GM23338 (cell line): ENCODE data around the gene KISS1. TPM values are rescaled to one million over a fixed set of nuclear protein-coding genes. Genes with fewer than 3 reads are reported as not detected.

ENCODE experiments used
- ATAC-seq: fragments of 200-7000 bp; cut with Tn5 transposase; 3 replicates; pipeline ENCODE4 v1.9.1; 2020
- DNase-seq: peaks from one replicate; pipeline ENCODE4 v3.0.0-alpha.2; 2015; ENCODE audit warnings: low spot score
- H2AFZ ChIP-seq: fragments of 200-600 bp; sonication (generic); 2 replicates; pipeline ENCODE4 v1.8.0; 2016; ENCODE audit warnings: antibody characterized with exemption, mild to moderate bottlenecking, moderate library complexity
- H3F3A ChIP-seq: fragments of 200-600 bp; sonication (generic); replicated peaks from 2 replicates; pipeline ENCODE4 v1.8.0; 2017; ENCODE audit warnings: antibody characterized with exemption, mixed run types, low read depth
- H3K27ac ChIP-seq: fragments of 200-600 bp; sonication (generic); 2 replicates; pipeline ENCODE4 v1.6.1; 2016; ENCODE audit warnings: low read depth
- H3K27me3 ChIP-seq: fragments of 200-600 bp; sonication (generic); 2 replicates; pipeline ENCODE4 v1.8.0; 2016; ENCODE audit warnings: mild to moderate bottlenecking, mixed run types, moderate library complexity; ENCODE audit not compliant: insufficient read depth
- H3K36me3 ChIP-seq: fragments of 200-600 bp; sonication (generic); 2 replicates; pipeline ENCODE4 v1.8.0; 2016; ENCODE audit warnings: mild to moderate bottlenecking; ENCODE audit not compliant: insufficient read depth
- H3K4me1 ChIP-seq: fragments of 200-600 bp; sonication (generic); 2 replicates; pipeline ENCODE4 v1.8.0; 2016; ENCODE audit warnings: mild to moderate bottlenecking, moderate library complexity; ENCODE audit not compliant: insufficient read depth
- H3K4me2 ChIP-seq: fragments of 200-600 bp; sonication (generic); 2 replicates; pipeline ENCODE4 v1.7.1; 2017; ENCODE audit warnings: mixed run types
- H3K4me3 ChIP-seq: fragments of 200-600 bp; sonication (generic); 2 replicates; pipeline ENCODE4 v1.6.1; 2016; ENCODE audit warnings: mixed run types
- H3K79me2 ChIP-seq: fragments of 200-600 bp; sonication (generic); replicated peaks from 2 replicates; pipeline ENCODE4 v1.8.0; 2017; ENCODE audit warnings: mild to moderate bottlenecking; ENCODE audit not compliant: insufficient read depth
- H3K9me2 ChIP-seq: fragments of 200-600 bp; sonication (generic); 2 replicates; pipeline ENCODE4 v1.8.0; 2017; ENCODE audit not compliant: insufficient read depth
- H4K20me1 ChIP-seq: fragments of 200-600 bp; sonication (generic); replicated peaks from 2 replicates; pipeline ENCODE4 v1.8.0; 2017; ENCODE audit warnings: mild to moderate bottlenecking; ENCODE audit not compliant: insufficient read depth
- H3K27ac Mint-ChIP-seq: 2 replicates; pipeline ENCODE4 v1.8.0; 2020; ENCODE audit warnings: inconsistent platforms, mild to moderate bottlenecking, moderate library complexity, mixed read lengths
- H3K27me3 Mint-ChIP-seq: 3 replicates; pipeline ENCODE4 v1.8.0; 2022; ENCODE audit warnings: low read depth, mild to moderate bottlenecking, moderate library complexity, mixed read lengths, inconsistent platforms; ENCODE audit not compliant: insufficient read depth, poor library complexity
- H3K36me3 Mint-ChIP-seq: 3 replicates; pipeline ENCODE4 v1.8.0; 2021; ENCODE audit warnings: low read depth, mild to moderate bottlenecking, inconsistent platforms, moderate library complexity, mixed read lengths
- H3K4me1 Mint-ChIP-seq: 3 replicates; pipeline ENCODE4 v1.8.0; 2020; ENCODE audit warnings: mild to moderate bottlenecking, inconsistent platforms, mixed read lengths
- H3K4me3 Mint-ChIP-seq: 3 replicates; pipeline ENCODE4 v1.8.0; 2021; ENCODE audit warnings: moderate library complexity, mild to moderate bottlenecking, inconsistent platforms, mixed read lengths
- H3K9me3 Mint-ChIP-seq: 3 replicates; pipeline ENCODE4 v1.8.0; 2020; ENCODE audit warnings: moderate library complexity, mild to moderate bottlenecking, inconsistent platforms, mixed read lengths
- CREB1 ChIP-seq: fragments of 250-450 bp; sonication (Bioruptor Pico); IDR thresholded peaks from 2 replicates; pipeline ENCODE4 v1.5.0; 2020; ENCODE audit warnings: low read depth, mild to moderate bottlenecking, moderate library complexity
- EZH2 ChIP-seq: fragments of 200-600 bp; sonication (generic); IDR thresholded peaks from one replicate; pipeline ENCODE4 v1.8.0; 2017; ENCODE audit warnings: antibody characterized with exemption, mild to moderate bottlenecking, low read depth; ENCODE audit not compliant: unreplicated experiment
- EZH2phosphoT487 ChIP-seq: fragments of 200-600 bp; sonication (generic); IDR thresholded peaks from one replicate; pipeline ENCODE4 v1.8.1; 2018; ENCODE audit warnings: antibody characterized with exemption; ENCODE audit not compliant: unreplicated experiment
- JUNB ChIP-seq: IDR thresholded peaks from one replicate; pipeline ENCODE4 v1.6.1; 2016; ENCODE audit warnings: antibody characterized with exemption; ENCODE audit not compliant: unreplicated experiment
- NANOG ChIP-seq: IDR thresholded peaks from 2 replicates; pipeline ENCODE4 v1.6.1; 2016; ENCODE audit warnings: antibody characterized with exemption, borderline replicate concordance
- POLR2AphosphoS5 ChIP-seq: IDR thresholded peaks from 2 replicates; pipeline ENCODE4 v1.6.1; 2016; ENCODE audit warnings: antibody characterized with exemption, low read depth
- STAT1 ChIP-seq: IDR thresholded peaks from one replicate; pipeline ENCODE4 v1.6.1; 2016; ENCODE audit warnings: antibody characterized with exemption; ENCODE audit not compliant: unreplicated experiment
- ZNF114 ChIP-seq: fragments of 250-450 bp; sonication (Bioruptor Pico); IDR thresholded peaks from 2 replicates; pipeline ENCODE4 v1.5.0; 2020; ENCODE audit warnings: mild to moderate bottlenecking, moderate library complexity
- ZNF331 ChIP-seq: fragments of 250-450 bp; sonication (Bioruptor Pico); IDR thresholded peaks from 2 replicates; pipeline ENCODE4 v1.5.0; 2020; ENCODE audit warnings: low read depth, mild to moderate bottlenecking, moderate library complexity
- ZNF462 ChIP-seq: fragments of 250-450 bp; sonication (Bioruptor Pico); IDR thresholded peaks from 2 replicates; pipeline ENCODE4 v1.5.0; 2020; ENCODE audit warnings: mild to moderate bottlenecking, moderate library complexity
- polyA plus RNA-seq: library from polyadenylated mRNA; unstranded; fragments of >200 nt; fragmentation: Nextera tagmentation; extraction: Ambion mirVana; gene quantifications from 2 replicates; pipeline ENCODE4 v1.2.1, GENCODE V29; 2016
- total RNA-seq: library from RNA; depleted of rRNA; stranded (reverse); fragments of >200 nt; shearing (Covaris generic); gene quantifications from 2 replicates; pipeline ENCODE4 v1.2.3, GENCODE V29; 2014
- TF ChIP-seq, protein P1 (sequence below): IDR thresholded peaks from one replicate; pipeline ENCODE4 v1.6.1; 2018; ENCODE audit warnings: antibody characterized with exemption; ENCODE audit not compliant: unreplicated experiment
- TF ChIP-seq, protein P2 (sequence below), 2 experiments: fragments of 200-600 bp in 1 of 2; sonication (generic) in 1 of 2; conservative IDR thresholded peaks; 2 replicates each; pipeline versions ENCODE4 v1.5.1 to v1.6.1; 2016 to 2017; ENCODE audit warnings: antibody characterized with exemption in 2 of 2, low read depth in 2 of 2, mild to moderate bottlenecking in 2 of 2, moderate library complexity in 1 of 2

The KISS1 gene
- total and polyA plus RNA-seq, 2 experiments from 2014 or later = not detected

- H3K79me2 ChIP-seq = no peaks in the 10 kb centered on the region
- no peak overlapping the region for H3K4me2 ChIP-seq
- TF ChIP-seq ZNF114 (CRISPR knock-in tag) (no peak), ZNF462 (CRISPR knock-in tag) (no peak), ZNF331 (CRISPR knock-in tag) (no peak), EZH2 (no peak), POLR2AphosphoS5 (no peak), JUNB (no peak), STAT1 (no peak), EZH2phosphoT487 (no peak), CREB1 (CRISPR knock-in tag) (no peak), NANOG (no peak)
- TF ChIP-seq, protein P1, sequence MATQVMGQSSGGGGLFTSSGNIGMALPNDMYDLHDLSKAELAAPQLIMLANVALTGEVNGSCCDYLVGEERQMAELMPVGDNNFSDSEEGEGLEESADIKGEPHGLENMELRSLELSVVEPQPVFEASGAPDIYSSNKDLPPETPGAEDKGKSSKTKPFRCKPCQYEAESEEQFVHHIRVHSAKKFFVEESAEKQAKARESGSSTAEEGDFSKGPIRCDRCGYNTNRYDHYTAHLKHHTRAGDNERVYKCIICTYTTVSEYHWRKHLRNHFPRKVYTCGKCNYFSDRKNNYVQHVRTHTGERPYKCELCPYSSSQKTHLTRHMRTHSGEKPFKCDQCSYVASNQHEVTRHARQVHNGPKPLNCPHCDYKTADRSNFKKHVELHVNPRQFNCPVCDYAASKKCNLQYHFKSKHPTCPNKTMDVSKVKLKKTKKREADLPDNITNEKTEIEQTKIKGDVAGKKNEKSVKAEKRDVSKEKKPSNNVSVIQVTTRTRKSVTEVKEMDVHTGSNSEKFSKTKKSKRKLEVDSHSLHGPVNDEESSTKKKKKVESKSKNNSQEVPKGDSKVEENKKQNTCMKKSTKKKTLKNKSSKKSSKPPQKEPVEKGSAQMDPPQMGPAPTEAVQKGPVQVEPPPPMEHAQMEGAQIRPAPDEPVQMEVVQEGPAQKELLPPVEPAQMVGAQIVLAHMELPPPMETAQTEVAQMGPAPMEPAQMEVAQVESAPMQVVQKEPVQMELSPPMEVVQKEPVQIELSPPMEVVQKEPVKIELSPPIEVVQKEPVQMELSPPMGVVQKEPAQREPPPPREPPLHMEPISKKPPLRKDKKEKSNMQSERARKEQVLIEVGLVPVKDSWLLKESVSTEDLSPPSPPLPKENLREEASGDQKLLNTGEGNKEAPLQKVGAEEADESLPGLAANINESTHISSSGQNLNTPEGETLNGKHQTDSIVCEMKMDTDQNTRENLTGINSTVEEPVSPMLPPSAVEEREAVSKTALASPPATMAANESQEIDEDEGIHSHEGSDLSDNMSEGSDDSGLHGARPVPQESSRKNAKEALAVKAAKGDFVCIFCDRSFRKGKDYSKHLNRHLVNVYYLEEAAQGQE = no peak
- TF ChIP-seq, protein P2, sequence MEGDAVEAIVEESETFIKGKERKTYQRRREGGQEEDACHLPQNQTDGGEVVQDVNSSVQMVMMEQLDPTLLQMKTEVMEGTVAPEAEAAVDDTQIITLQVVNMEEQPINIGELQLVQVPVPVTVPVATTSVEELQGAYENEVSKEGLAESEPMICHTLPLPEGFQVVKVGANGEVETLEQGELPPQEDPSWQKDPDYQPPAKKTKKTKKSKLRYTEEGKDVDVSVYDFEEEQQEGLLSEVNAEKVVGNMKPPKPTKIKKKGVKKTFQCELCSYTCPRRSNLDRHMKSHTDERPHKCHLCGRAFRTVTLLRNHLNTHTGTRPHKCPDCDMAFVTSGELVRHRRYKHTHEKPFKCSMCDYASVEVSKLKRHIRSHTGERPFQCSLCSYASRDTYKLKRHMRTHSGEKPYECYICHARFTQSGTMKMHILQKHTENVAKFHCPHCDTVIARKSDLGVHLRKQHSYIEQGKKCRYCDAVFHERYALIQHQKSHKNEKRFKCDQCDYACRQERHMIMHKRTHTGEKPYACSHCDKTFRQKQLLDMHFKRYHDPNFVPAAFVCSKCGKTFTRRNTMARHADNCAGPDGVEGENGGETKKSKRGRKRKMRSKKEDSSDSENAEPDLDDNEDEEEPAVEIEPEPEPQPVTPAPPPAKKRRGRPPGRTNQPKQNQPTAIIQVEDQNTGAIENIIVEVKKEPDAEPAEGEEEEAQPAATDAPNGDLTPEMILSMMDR (conservative IDR thresholded peaks at IDR 0.05; ENCODE audit: low read depth in 2 of 2) = no peak
- no peak overlapping the region for H3K27ac ChIP-seq
- no peak overlapping the region for H3K4me3 ChIP-seq
- H3K36me3 ChIP-seq = no peaks in the 10 kb centered on the region
- no peaks in the 10 kb centered on the region for H3K9me3 Mint-ChIP-seq
- H3K27me3 Mint-ChIP-seq = peaks cover 3% of the 10 kb centered on the region
- no peak overlapping the region for H2AFZ ChIP-seq
- H3F3A ChIP-seq = no peaks in the 10 kb centered on the region
- no peaks in the 10 kb centered on the region for H3K9me2 ChIP-seq
- H3K27me3 ChIP-seq = no peaks in the 10 kb centered on the region
- ATAC-seq (no peak), DNase-seq (no peak)
- H3K27ac Mint-ChIP-seq = no peak overlapping the region
- H3K36me3 Mint-ChIP-seq = peaks cover 5% of the 10 kb centered on the region; the same call in 1 of the 3 replicates
- H3K4me1 Mint-ChIP-seq = peaks cover 18% of the 10 kb centered on the region; the same call in 2 of the 3 replicates
- H3K4me3 Mint-ChIP-seq = no peak overlapping the region
- H4K20me1 ChIP-seq = no peaks in the 10 kb centered on the region
- no peaks in the 10 kb centered on the region for H3K4me1 ChIP-seq
These were observed 25.9 kb upstream of the KISS1 start for GRCh38 chr1:204222006-204222763.
